Nephron (organoid): ENCODE results near the gene FBXO9.
"Not testable (repeated sequence)": the region's sequence is repeated elsewhere in the genome, so short reads cannot be mapped to it uniquely, and the experiment has no call there.

Source experiments
- H3K27ac Mint-ChIP-seq, 3 experiments: 2 replicates each; pipeline ENCODE4 v1.8.0; 2020; ENCODE audit warnings: mixed read lengths in 3 of 3, mild to moderate bottlenecking in 2 of 3, moderate library complexity in 1 of 3
- H3K27me3 Mint-ChIP-seq: 2 replicates; pipeline ENCODE4 v1.8.0; 2021; ENCODE audit warnings: low read depth, mild to moderate bottlenecking, moderate library complexity, mixed read lengths
- H3K36me3 Mint-ChIP-seq: 2 replicates; pipeline ENCODE4 v1.8.0; 2020; ENCODE audit warnings: low read depth, mixed read lengths
- H3K4me1 Mint-ChIP-seq: 2 replicates; pipeline ENCODE4 v1.8.0; 2020; ENCODE audit warnings: mixed read lengths
- H3K4me3 Mint-ChIP-seq, 3 experiments: 2 replicates each; pipeline ENCODE4 v1.8.0; 2020; ENCODE audit warnings: mild to moderate bottlenecking in 3 of 3, mixed read lengths in 3 of 3, moderate library complexity in 2 of 3
- H3K9me3 Mint-ChIP-seq: 2 replicates; pipeline ENCODE4 v1.8.0; 2020; ENCODE audit warnings: mixed read lengths
- CTCF ChIP-seq, 3 experiments: fragments of 200-600 bp; sonication (generic); IDR thresholded peaks; one replicate each; pipeline ENCODE4 v1.5.0; 2021; ENCODE audit warnings: antibody characterized with exemption in 3 of 3; ENCODE audit not compliant: unreplicated experiment in 3 of 3

FBXO9 gene

GRCh38 chr6:53048431-53049195, 16.6 kb upstream of the FBXO9 start:
- no peaks in the 10 kb centered on the region for H3K27me3 Mint-ChIP-seq
- peaks cover 33% of the 10 kb centered on the region for H3K36me3 Mint-ChIP-seq
- H3K4me1 Mint-ChIP-seq = peaks cover 11% of the 10 kb centered on the region
- H3K4me3 Mint-ChIP-seq = no peak overlapping the region
- no peak for TF ChIP-seq CTCF (IDR thresholded peaks at IDR 0.05; ENCODE audit: unreplicated experiment in 3 of 3)
- H3K9me3 Mint-ChIP-seq = peaks cover 3% of the 10 kb centered on the region
- no peak overlapping the region for H3K27ac Mint-ChIP-seq

- Mint-ChIP-seq H3K27ac (no peak overlapping the region), H3K27me3 (no peaks in the 10 kb centered on the region), H3K9me3 (peaks cover 3% of the 10 kb centered on the region)
Observed at GRCh38 chr6:53049415-53049814, 15.8 kb upstream of the FBXO9 start.

GRCh38 chr6:53052152-53052551, 13.1 kb upstream of the FBXO9 start:
- peaks cover 34% of the 10 kb centered on the region for H3K36me3 Mint-ChIP-seq
- not testable (repeated sequence) for H3K9me3 Mint-ChIP-seq, H3K27me3 Mint-ChIP-seq, H3K4me1 Mint-ChIP-seq, H3K4me3 Mint-ChIP-seq, H3K27ac Mint-ChIP-seq

More at GRCh38 chr6:53049415-53049814, 15.8 kb upstream of the FBXO9 start:
- Mint-ChIP-seq H3K36me3 (peaks cover 36% of the 10 kb centered on the region), H3K4me3 (no peak overlapping the region), H3K4me1 (peaks cover 2% of the 10 kb centered on the region)
- no peak for TF ChIP-seq CTCF (IDR thresholded peaks at IDR 0.05; ENCODE audit: unreplicated experiment in 3 of 3)

- Mint-ChIP-seq H3K27me3 (no peaks in the 10 kb centered on the region), H3K4me1 (peaks cover 15% of the 10 kb centered on the region), H3K36me3 (peaks cover 33% of the 10 kb centered on the region), H3K4me3 (no peak overlapping the region), H3K27ac (no peak overlapping the region), H3K9me3 (peaks cover 3% of the 10 kb centered on the region)
- TF ChIP-seq CTCF (IDR thresholded peaks at IDR 0.05; ENCODE audit: unreplicated experiment in 3 of 3) = no peak
Observed at GRCh38 chr6:53054532-53054931, 10.7 kb upstream of the FBXO9 start.

- H3K27me3 Mint-ChIP-seq = no peaks in the 10 kb centered on the region
- H3K9me3 Mint-ChIP-seq = peaks cover 3% of the 10 kb centered on the region
- H3K4me3 Mint-ChIP-seq = no peak overlapping the region
- peaks cover 29% of the 10 kb centered on the region for H3K4me1 Mint-ChIP-seq
- H3K36me3 Mint-ChIP-seq = peaks cover 31% of the 10 kb centered on the region
- H3K27ac Mint-ChIP-seq = no peak overlapping the region
- TF ChIP-seq CTCF (IDR thresholded peaks at IDR 0.05; ENCODE audit: unreplicated experiment in 3 of 3) = no peak
Observed at GRCh38 chr6:53055873-53056272, 9.3 kb upstream of the FBXO9 start.

GRCh38 chr6:53056273-53056672, 8.9 kb upstream of the FBXO9 start:
- H3K4me1 Mint-ChIP-seq = peaks cover 30% of the 10 kb centered on the region
- peaks cover 29% of the 10 kb centered on the region for H3K36me3 Mint-ChIP-seq
- H3K27me3 Mint-ChIP-seq = no peaks in the 10 kb centered on the region
- TF ChIP-seq CTCF (IDR thresholded peaks at IDR 0.05; ENCODE audit: unreplicated experiment in 3 of 3) = no peak
- H3K9me3 Mint-ChIP-seq = peaks cover 3% of the 10 kb centered on the region
- H3K4me3 Mint-ChIP-seq = no peak overlapping the region
- H3K27ac Mint-ChIP-seq = no peak overlapping the region
